ENCODE measurements around the gene ZNF629.

- TF ChIP-seq CTCF (IDR thresholded peaks at IDR 0.05) (no peak), FOXM1 (IDR thresholded peaks at IDR 0.05; ENCODE audit: low read depth) (no peak), YY1 (IDR thresholded peaks at IDR 0.05; ENCODE audit: low read depth) (no peak), SIN3A (IDR thresholded peaks at IDR 0.05; ENCODE audit: borderline replicate concordance, low read depth, low read length) (no peak), JUND (IDR thresholded peaks at IDR 0.05) (no peak)
Observed at GRCh38 chr16:30761427-30761927, 25.5 kb downstream of the ZNF629 start.

Measured in SK-N-SH (cell line).